ENCODE measurements around the gene CHTF18. TPM values are rescaled to one million over a fixed set of nuclear protein-coding genes. Genes with fewer than 3 reads are reported as not detected.
"Not testable (repeated sequence)": the region's sequence is repeated elsewhere in the genome, so short reads cannot be mapped to it uniquely, and the experiment has no call there.

CHTF18 gene
- total and polyA plus RNA-seq, 10 donors = 8.9 to 55.0 (median 26.0) TPM

DNA sequence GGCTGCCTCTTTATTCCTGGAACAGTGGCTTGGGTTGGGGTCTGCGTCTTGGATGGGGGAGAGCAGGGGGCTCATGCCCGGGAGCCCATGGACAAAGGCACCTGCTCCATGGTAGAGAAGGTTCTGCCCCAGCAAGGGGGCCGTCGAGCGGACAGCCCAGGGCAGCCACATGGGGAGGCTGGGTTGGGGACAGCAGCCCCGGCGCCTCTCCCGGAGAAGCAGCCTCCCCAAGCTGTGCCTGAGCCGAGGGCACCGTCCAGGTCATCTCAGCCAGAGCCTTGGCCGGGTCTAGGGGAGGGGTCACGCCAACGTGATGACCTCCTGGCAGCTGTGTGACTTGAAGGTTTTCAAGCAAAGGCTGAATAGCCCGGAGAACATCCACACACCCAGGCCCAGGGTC, 45.0 kb downstream of the CHTF18 start:
- Histone ChIP-seq H3K27me3 (replicated peaks in 1 of 7) (peaks cover 0 to 45% (median 0%) of the 10 kb centered on the region in 7 donors), H3K4me1 (peaks cover 0 to 18% (median 7%) of the 10 kb centered on the region in 6 donors), H3K4me3 (no peak overlapping the region), H3K36me3 (no peaks in the 10 kb centered on the region), H3K27ac (no peak overlapping the region), H3K9me3 (peaks cover 4 to 42% (median 30%) of the 10 kb centered on the region in 8 donors)
- intact Hi-C loops (cut with DNase I; ENCODE audit: low total_unique reads) = no loop called here
- no peak for TF ChIP-seq POLR2A (IDR thresholded peaks at IDR 0.05)
- 89 to 95% (median 93%) methylated on average over 13 to 14 of the region's 14 CpGs for WGBS, 5 donors
- no peak for DNase-seq

GRCh38 chr16:835373-835772, 47.0 kb downstream of the CHTF18 start:
- 88 to 96% (median 91%) methylated on average over 6 to 10 of the region's 10 CpGs for WGBS, 5 donors

DNA sequence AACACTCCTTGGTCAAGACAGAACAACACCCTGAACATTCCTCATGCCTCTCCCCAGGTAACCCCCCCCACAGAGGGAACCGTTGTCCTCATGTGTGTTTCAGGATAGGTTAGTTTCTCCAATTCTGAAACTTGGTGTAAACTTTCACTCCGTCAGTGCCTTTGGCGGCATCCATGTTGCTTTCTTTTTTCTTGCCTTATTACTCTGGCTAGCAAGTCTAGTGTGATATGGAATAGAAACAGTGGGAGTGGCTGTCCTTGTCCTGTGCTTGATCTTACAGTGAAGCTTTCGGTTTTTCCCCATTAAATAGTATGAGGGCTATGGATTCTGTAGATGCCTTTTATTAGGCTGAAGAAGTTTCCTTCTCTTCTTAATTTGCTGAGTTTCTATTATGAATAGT, 47.8 kb downstream of the CHTF18 start:
- peaks cover 0 to 48% (median 0%) of the 10 kb centered on the region in 7 donors for H3K27me3 ChIP-seq (replicated peaks in 1 of 7)
- TF ChIP-seq POLR2AphosphoS5 (IDR thresholded peaks at IDR 0.05) (no peak), POLR2A (IDR thresholded peaks at IDR 0.05) (no peak)
- TF ChIP-seq, protein P1, sequence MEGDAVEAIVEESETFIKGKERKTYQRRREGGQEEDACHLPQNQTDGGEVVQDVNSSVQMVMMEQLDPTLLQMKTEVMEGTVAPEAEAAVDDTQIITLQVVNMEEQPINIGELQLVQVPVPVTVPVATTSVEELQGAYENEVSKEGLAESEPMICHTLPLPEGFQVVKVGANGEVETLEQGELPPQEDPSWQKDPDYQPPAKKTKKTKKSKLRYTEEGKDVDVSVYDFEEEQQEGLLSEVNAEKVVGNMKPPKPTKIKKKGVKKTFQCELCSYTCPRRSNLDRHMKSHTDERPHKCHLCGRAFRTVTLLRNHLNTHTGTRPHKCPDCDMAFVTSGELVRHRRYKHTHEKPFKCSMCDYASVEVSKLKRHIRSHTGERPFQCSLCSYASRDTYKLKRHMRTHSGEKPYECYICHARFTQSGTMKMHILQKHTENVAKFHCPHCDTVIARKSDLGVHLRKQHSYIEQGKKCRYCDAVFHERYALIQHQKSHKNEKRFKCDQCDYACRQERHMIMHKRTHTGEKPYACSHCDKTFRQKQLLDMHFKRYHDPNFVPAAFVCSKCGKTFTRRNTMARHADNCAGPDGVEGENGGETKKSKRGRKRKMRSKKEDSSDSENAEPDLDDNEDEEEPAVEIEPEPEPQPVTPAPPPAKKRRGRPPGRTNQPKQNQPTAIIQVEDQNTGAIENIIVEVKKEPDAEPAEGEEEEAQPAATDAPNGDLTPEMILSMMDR (IDR thresholded peaks at IDR 0.05 in 8 of 11, conservative IDR thresholded peaks at IDR 0.05 in 3 of 11) = no peak
- H3K36me3 ChIP-seq = no peaks in the 10 kb centered on the region
- 86 to 94% (median 90%) methylated on average over 4 of the region's 4 CpGs for WGBS, 5 donors
- peaks cover 4 to 42% (median 30%) of the 10 kb centered on the region in 8 donors for H3K9me3 ChIP-seq
- no peak for DNase-seq
- no peak overlapping the region for H3K4me3 ChIP-seq
- peaks cover 0 to 15% (median 8%) of the 10 kb centered on the region in 6 donors for H3K4me1 ChIP-seq
- intact Hi-C loops (cut with DNase I; ENCODE audit: low total_unique reads) = no loop called here
- H3K27ac ChIP-seq = no peak overlapping the region

More at GRCh38 chr16:835373-835772, 47.0 kb downstream of the CHTF18 start:
- DNase-seq = no peak
- H3K27me3 ChIP-seq (replicated peaks in 1 of 7) = peaks cover 0 to 48% (median 0%) of the 10 kb centered on the region in 7 donors
- no peak overlapping the region for H3K4me3 ChIP-seq
- peaks cover 4 to 42% (median 30%) of the 10 kb centered on the region in 8 donors for H3K9me3 ChIP-seq
- H3K36me3 ChIP-seq = no peaks in the 10 kb centered on the region
- TF ChIP-seq POLR2A (IDR thresholded peaks at IDR 0.05) = no peak
- TF ChIP-seq, protein P1 (IDR thresholded peaks at IDR 0.05 in 8 of 11, conservative IDR thresholded peaks at IDR 0.05 in 3 of 11) = no peak
- TF ChIP-seq POLR2AphosphoS5 (IDR thresholded peaks at IDR 0.05) = no peak
- H3K27ac ChIP-seq = no peak overlapping the region
- H3K4me1 ChIP-seq = peaks cover 0 to 16% (median 7%) of the 10 kb centered on the region in 6 donors
- intact Hi-C loops (cut with DNase I; ENCODE audit: low total_unique reads) = no loop called here

DNA sequence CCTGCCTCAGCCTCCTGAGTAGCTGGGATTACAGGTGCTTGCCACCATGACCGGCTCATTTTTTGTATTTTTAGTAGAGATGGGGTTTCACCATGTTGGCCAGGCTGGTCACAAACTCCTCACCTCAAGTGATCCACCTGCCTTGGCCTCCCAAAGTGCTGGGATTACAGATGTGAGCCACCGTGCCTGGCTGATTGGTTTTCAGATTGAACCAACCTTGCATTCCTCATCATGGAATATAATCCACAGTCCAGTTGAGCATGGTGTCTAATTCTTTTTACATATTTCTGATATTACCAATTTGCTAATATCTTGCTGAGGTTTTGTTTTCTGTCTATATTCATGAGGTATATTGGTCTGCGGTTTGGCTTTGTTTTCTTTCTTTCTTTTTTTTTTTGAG, 48.4 kb downstream of the CHTF18 start:
- Histone ChIP-seq H3K4me1 (peaks cover 0 to 15% (median 9%) of the 10 kb centered on the region in 6 donors), H3K9me3 (peaks cover 4 to 42% (median 30%) of the 10 kb centered on the region in 8 donors), H3K27me3 (replicated peaks in 1 of 7) (peaks cover 0 to 48% (median 0%) of the 10 kb centered on the region in 7 donors)
- DNase-seq; H3K27ac ChIP-seq; H3K4me3 ChIP-seq; H3K36me3 ChIP-seq; intact Hi-C loops (cut with DNase I; ENCODE audit: low total_unique reads): not testable (repeated sequence)
- 90 to 95% (median 94%) methylated on average over 3 of the region's 3 CpGs for WGBS, 5 donors

GRCh38 chr16:838741-839140, 50.3 kb downstream of the CHTF18 start:
- 87 to 92% (median 89%) methylated on average over 6 to 14 of the region's 14 CpGs for WGBS, 5 donors
- H3K9me3 ChIP-seq = peaks cover 4 to 42% (median 30%) of the 10 kb centered on the region in 8 donors

More at GRCh38 chr16:838741-839140, 50.3 kb downstream of the CHTF18 start:
- Histone ChIP-seq H3K4me1 (peaks cover 0 to 24% (median 12%) of the 10 kb centered on the region in 6 donors), H3K27me3 (replicated peaks in 1 of 7) (peaks cover 0 to 56% (median 0%) of the 10 kb centered on the region in 7 donors), H3K36me3 (no peaks in the 10 kb centered on the region), H3K27ac (no peak overlapping the region), H3K4me3 (no peak overlapping the region)
- intact Hi-C loops (cut with DNase I; ENCODE audit: low total_unique reads) = no loop called here
- TF ChIP-seq POLR2AphosphoS5 (IDR thresholded peaks at IDR 0.05) (no peak), POLR2A (IDR thresholded peaks at IDR 0.05) (no peak)
- DNase-seq = no peak
